HG02943 (cell line): ENCODE measurements around the gene TMEM233.
"Not testable (repeated sequence)": the region's sequence is repeated elsewhere in the genome, so short reads cannot be mapped to it uniquely, and the experiment has no call there.

Source experiments
- ATAC-seq: cut with Tn5 transposase; IDR thresholded peaks from one replicate; pipeline ENCODE4 v1.9.1; 2021; ENCODE audit warnings: mild to moderate bottlenecking, low read depth, moderate library complexity; ENCODE audit not compliant: unreplicated experiment

The TMEM233 gene

DNA sequence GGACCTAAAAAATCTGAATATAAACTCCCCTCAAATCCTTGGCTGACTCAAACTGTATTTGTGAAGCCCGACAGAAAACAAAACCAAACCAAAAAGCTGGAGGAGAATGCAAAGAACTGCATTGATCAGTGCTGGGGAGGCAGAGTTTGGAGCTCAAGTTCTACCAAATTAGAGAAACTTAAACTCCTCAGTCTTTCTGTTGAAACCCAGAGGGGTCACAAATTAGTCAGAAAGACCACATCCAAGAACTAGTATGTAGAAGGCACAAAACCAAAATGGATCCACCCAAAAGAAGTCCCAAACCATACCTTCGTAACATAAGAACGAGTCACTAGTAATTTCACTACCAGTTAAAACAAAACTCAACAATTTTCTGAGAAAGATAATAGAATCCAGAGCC is 59.1 kb downstream of the TMEM233 start:
- ATAC-seq: no peak

DNA sequence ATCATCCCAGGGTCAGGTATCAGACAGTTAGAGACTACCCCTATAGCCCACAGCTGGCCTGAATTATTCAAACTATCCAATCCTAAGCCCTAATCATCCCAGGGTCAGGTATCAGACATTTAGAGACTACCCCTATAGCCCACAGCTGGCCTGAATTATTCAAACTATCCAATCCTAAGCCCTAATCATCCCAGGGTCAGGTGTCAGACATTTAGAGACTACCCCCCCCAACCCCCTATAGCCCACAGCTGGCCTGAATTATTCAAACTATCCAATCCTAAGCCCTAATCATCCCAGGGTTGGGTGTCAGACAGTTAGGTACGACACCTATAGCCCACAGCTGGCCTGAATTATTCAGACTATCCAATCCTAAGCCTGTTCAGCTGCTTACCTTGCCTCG is 63.4 kb downstream of the TMEM233 start:
- not testable (repeated sequence) for ATAC-seq

DNA sequence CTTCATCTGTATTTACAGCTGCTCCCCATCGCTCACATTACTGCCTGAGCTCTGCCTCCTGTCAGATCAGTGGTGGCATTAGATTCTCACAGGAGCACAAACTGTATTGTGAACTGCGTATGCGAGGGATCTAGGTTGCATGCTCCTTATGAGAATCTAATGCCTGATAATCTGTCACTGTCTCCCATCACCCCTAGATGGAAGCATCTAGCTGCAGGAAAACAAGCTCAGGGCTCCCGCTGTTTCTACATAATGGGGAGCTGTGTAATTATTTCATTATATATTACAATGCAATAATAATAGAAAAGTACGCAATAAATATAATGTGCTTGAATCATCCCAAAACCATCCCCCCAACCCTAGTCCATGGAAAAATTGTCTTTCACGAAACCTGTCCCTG is 64.6 kb downstream of the TMEM233 start:
- ATAC-seq: not testable (repeated sequence)

DNA sequence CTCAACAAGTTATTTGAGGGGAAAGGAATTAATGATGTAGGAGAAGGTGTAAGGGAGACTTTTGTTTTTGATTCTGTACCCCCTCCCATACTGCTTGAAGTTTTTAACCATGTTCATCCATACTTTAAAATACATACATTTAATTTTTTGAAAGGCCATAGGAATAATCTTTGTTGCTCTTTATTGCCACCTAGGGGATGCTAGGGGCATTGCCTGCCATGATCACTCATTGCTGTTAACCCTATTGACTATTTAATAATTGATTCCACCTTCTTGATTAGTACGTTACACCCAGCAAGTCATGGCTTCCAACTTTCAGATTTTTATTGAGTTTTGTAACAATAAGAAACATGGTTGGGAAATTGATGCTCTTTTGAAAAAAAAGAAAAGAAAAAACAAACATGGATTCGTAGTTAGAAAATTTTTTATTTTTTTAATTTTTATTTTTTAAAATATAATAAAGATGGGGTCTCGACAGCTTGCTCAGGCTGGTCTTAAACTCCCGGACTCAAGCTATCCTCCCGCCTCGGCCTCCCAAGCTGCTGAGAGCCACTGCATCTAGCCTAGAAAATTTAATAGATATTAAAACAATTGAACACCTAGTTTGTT is 65.8 kb downstream of the TMEM233 start:
- ATAC-seq: no peak

DNA sequence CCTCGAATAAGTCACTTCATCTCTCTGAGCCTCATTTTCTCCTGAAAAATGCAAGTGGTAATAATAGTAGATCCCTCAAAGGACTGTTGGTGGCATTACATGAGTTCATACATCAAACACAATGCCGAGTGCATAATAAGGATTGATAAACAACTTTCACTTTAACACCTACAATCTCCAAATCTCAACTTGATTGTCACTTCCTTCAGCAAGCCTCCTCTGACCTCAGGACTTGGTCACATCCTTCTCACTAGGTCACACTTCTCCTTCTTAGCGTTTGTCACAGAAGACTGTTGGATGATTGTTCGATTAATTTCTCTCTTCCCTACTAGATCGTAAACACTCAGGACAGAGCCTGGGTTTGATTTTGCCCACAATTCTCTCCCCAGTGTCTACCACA is 66.5 kb downstream of the TMEM233 start:
- no peak for ATAC-seq

DNA sequence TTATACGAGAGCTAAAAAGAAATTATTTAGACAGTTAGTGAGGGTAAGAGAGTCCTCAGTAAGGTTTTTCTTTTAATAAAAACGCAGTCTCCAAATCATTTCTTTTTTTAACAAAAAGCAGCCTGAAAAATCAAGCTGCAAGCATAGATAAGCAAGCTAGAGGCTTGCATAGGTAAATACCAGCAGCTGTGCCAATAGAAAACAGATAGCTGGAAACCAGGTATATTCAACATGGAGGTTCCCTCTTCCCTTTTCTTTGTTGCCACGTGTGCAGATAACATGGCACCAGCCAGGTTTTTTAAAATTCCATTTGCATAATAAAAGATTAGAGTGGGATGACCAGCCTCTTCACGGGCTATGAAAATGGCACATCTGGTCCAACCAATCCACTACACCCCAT is 68.3 kb downstream of the TMEM233 start:
- ATAC-seq: no peak

DNA sequence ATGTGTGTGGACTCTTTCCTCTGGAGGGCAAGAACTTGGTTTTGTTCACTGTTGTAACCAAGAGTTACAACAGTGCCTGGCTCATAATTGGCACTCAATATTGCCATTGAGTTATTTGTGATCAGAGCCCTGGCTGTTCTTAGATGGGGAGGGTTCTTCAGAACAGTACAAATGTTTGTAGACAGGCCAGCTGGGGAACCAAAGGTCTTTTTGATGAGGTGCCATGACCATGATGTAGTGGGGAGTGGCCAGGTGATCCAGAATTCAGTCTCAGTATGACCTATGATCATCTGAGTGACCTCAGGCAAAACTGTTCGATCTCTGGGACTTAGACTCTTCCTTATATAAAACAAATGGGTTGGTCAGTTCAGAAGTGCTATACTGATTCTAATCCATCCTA is 71.1 kb downstream of the TMEM233 start:
- ATAC-seq: no peak

DNA sequence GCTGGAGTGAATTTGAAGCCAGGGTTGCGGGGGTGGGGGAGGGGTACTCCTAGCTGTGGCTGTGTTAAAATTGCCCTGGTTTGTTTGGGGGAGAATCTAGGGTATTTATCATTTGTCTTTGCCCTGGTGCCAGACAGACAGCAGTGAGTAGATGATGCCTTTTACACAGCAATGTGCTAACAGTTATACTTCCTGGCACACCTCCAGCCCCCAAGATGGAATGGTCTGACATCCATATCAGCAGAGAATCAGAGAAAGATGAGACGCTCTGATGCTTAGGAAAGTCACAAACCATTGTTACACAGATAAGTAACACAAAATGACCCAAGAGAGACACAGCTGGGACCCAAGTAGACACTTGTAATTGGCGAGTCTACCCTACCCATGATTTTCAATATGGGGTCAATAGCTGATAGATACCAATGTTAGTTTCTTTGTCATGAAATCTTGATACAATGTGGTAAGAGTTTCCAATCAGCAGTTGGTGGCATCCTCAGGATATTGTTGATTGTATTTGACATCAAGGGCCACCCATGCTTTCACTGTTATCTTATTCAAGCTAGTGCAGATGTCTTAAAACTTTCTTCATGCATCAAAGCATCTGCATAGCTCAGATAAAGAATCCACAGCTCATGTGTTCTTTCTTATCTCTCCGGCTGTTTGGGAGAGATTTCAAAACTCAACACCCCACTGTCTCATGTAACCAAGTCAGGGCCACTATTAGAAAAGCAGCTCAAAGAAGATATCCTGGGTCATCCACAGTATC is 71.8 kb downstream of the TMEM233 start:
- no peak for ATAC-seq

DNA sequence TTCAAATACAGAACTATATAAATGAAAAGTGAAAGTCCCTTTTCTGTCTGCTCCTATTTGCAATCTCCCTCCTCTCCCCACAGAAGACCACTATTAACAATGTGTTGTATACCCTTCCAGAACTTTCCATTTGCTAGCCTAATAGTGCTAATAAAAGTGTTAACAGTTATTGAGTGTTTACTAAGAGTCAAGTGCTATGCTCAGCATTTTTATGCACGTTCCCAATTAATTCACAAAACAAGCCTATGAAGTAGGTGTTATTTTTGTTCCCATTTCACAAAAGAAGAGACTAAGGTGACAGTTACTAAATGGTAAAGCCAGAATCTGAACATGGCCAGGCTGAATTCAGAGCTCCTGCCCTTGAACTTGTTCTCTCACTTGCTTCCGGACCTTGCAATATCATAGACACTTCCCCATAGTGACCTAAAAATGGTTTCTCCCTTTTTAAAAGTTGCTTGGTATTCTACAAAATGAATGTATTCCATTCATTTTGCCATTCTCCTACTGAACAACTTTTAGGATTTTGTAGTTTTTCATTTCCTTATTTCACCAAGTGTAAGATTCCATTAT is 72.7 kb downstream of the TMEM233 start:
- ATAC-seq: no peak

DNA sequence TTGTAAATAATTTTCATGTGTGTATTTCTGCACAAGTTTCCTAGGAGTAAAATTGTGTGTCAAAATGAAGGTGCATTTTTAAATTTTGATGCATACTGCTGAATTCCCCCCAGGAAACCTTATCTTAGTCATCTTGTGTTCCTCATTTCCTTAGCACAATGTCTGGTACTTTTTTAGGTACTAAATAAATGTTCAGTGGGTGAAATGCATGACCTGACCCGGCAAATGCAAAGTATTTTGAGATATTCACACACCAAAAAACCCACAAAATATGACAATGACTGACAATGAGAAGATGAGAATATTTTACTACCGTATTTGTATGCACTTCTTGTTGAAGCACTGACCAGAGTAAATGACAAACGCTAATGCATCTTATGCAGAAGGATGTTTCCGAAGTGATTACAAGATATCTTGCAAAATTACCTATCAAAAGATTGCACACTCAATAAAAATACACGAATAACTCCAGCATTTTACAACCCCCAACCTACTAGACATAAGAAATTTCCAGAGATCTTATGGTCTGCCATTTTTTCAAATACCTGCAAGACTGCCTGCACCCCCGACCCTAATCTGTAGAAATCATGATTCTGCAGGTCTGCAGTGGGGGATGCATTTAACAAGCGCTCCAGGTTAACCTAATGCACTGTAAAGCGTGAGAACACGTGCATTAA is 73.5 kb downstream of the TMEM233 start:
- peak; percentile 12 for ATAC-seq

DNA sequence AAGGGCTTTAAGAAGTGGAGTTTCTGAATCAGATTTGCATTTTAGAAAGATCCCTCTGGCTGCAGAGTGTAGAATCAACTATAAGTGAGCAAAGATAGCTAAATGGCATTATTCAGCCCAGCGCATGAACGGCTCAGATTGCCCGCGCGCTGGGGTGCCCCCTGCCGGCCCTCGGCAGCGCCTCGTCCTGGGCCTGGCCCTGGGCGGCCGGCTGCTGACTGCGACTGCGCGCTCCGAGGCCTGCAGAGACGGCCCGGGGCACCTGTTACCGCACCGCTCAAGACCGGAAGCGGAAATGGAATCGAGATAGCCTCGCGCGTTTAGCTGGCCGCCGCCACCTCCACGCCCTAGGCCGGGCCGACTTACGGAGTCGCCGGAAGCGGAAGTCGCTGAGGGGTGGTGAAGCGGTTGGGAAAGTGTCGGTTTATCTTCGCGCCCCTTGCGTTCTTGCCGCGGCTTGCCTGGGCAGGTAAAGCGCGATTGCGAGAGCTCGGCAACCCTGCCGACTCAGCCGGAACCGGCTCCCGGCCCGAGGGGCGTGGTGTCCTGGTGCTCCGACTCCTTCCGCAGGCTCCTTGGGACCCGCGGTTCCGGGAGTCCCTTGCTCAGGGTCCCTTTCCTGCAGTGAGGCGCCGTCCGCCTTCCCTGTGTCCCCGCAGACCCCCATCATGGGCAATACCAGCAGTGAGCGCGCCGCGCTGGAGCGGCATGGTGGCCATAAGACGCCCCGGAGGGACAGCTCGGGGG is 74.2 kb downstream of the TMEM233 start, which contains the start of gene PRKAB1:
PRKAB1 (plus strand) TSS at position 557 of the 747 bp plus-strand sequence; CDS start at position 669, 112 bp downstream.
- ATAC-seq: peak; percentile 95

DNA sequence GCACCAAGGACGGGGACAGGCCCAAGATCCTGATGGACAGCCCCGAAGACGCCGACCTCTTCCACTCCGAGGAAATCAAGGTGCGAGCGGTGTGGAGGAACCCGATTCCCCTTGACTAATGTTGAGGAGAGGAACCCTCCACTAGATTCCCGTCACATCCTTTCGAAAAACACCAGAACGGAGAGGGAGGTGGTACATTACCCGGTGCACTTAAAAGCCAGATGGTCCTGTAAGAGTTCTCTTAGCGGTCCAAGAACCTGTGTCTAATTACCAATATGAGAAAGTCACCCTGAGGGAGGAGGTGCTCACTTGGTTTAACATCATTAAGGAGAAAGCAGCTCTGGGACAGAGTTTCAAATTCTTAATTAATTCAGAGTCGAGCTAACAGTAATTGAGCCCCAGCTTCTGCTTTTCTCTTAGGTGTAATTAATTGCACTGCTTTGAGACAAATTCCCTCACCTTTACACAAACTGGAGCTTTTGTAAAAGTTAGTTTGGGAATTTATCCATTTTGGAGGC is 74.8 kb downstream of the TMEM233 start:
- no peak for ATAC-seq

DNA sequence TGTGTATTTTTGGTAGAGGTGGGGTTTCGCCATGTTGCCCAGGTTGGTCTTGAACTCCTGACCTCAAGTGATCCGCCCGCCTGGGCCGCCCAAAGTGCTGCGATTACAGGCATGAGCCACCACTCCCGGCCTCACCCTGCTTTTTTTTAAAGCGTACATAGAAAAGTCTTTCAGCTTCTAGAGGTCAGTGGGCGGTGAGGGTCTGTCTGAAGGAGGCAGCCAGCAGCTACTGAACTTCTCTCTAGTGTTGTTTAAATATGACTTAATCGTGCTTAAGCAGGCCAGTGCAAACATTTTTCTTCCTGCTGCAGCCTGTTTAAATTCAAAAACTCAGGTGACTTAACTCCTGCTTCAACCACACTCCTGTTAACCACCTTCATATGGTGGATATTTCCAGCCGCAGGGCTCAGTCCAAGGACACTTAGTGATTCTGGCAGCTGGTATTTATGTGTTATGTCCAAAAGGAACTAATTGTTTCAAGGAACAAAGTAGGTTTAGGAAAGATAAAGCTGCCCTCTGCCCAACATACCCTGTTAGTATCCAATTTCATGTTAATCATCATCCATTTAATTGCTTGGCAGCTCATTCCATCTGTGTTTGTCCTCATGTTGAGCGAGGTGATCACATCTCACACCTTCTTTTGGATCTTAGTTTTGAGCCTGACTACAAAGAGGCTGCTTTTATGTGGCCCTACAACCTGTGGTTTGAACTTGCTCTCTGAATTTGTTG is 76.3 kb downstream of the TMEM233 start:
- ATAC-seq: no peak

DNA sequence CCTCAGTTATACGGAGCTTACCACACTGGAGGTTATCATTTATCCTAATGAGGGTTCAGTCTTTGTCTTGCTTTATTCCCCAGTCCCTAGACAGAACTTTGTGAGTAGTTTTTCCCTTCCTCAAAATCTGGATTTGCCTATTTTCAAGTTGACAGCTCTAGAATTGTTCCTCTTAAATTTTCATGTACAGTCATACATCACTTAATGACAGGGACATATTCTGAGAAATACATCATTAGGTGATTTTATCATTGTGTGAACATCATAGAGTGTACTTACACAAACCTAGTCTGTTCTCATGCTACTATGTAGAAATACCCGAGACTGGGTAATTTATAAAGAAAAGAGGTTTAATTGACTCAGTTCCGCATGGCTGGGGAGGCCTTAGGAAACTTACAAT is 77.5 kb downstream of the TMEM233 start:
- no peak for ATAC-seq

DNA sequence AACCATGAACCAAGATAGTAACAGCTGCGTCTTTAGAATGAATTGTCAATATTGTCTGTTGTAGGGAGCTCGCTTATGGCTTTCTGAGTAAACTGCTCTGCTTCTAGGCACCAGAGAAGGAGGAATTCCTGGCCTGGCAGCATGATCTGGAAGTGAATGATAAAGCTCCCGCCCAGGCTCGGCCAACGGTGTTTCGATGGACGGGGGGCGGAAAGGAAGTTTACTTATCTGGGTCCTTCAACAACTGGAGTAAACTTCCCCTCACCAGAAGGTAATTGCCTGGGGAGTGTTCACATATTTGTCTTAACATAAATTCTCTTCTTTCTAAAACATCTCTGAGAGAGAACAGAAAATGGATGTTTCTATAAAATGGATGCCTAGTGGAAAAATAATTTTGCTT is 78.6 kb downstream of the TMEM233 start:
- ATAC-seq: no peak

DNA sequence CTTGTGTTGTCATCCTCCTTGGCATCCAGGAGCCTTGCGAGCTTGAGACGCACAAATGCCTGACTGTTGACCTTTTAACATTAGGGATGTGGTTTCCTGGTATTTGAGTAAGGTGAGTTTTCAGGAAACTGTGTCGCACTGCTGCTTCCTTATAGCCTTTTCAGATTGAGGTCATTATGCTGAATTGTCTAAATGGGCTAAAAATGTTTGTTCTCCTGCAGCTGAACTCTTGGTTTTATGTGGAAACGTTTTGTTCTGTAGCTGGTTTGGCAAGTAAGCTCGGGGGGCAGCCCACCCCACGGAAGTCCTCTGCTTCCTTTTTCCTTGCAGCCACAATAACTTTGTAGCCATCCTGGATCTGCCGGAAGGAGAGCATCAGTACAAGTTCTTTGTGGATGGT is 80.1 kb downstream of the TMEM233 start:
- ATAC-seq: no peak

DNA sequence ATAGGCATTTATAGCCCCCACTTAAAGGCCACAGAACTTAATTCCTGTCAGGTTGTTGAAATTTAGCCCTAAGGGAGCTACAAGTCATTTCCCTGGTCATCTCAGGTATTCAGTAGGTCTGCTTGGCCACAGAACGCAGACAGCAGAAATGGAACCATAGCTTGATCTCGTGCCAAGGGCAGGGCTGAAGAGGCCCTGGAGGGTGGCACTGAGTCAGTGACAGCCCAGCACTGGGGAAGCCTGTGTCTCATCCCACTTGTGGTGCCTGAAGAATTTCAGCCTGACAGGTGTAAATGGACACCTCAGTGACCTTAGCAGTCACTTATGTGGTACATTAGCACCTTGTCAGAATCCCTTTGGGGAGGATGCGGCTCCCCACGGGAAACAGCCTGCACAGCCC is 81.0 kb downstream of the TMEM233 start:
- ATAC-seq: no peak

DNA sequence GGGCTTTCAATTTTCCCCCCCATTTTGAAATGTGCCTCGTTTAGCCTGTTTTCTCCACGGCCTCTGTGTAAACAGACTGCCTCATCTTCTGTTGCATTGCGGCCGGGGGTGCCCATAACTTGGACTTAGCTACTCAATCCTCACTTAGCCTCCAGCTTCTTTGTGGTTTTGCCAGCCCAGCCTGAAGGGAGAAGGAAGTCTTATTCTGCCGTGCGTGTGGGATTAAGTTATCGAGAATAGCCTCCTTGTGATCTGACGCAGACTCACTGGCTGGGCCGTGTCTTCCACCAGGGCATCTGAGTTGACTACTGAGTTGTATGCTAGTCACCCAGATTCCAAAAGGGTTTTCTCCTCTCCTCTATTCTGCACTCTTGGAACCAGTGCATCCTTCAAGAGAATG is 82.4 kb downstream of the TMEM233 start:
- no peak for ATAC-seq

DNA sequence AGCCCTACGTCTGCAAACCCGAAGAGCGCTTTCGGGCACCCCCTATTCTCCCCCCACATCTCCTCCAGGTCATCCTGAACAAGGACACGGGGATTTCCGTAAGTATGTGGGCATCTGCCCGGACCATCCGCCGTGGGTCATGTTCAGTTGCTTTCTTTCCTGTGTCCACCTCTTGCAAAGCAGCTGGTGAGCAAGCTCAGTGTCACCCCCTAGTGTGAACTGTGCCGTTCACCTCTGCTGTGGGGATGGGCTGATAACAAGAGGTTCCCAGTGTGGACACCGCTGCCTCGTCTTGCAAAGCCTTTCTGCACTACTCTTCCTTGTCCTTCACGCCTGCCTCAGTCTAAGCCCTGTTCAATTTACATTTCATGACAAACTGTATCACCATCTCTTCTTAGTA is 83.0 kb downstream of the TMEM233 start:
- ATAC-seq: no peak

DNA sequence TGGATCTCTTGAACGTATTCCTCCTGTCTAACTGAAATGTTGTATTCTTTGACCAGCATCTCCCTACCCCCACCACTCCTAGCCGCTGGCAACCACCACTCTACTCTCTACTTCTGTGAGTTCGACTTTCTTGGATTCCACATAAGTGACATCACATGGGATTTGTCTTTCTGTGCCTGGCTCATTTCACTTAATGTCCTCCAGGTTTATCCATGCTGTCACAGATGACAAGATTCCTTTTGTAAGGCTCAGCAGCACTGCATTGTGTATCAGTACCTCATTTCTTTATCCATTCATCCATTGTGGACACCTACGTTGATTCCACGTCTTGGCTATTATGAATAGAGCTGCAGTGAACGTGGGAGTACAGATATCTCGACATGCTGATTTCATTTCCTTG is 84.9 kb downstream of the TMEM233 start:
- ATAC-seq: no peak
